CD14-positive monocyte (primary cell): Measurements from ENCODE around the gene FAM110A. TPM values are rescaled to one million over a fixed set of nuclear protein-coding genes. Genes with fewer than 3 reads are reported as not detected.

ENCODE experiments used
- DNase-seq, 3 donors: peaks; one replicate each; pipeline ENCODE4 v3.0.0-alpha.2; 2011 to 2022
- H2AFZ ChIP-seq: 2 replicates; pipeline ENCODE4 v1.6.0; 2012; ENCODE audit warnings: mild to moderate bottlenecking, low read depth, low read length, inconsistent platforms; ENCODE audit not compliant: insufficient read depth, poor library complexity, severe bottlenecking
- H3K27ac ChIP-seq, 2 donors: 1 replicate in 1 of 2; 2 replicates in 1 of 2; pipeline ENCODE4 v1.5.1; 2012 to 2013; ENCODE audit warnings: low read length in 2 of 2, control low read depth in 1 of 2, inconsistent platforms in 1 of 2, low read depth in 1 of 2, mild to moderate bottlenecking in 1 of 2
- H3K27me3 ChIP-seq, 2 donors: one replicate each; pipeline versions ENCODE4 v1.6.0 to v1.6.1; 2011 to 2013; ENCODE audit warnings: low read length in 2 of 2; ENCODE audit not compliant: control insufficient read depth in 2 of 2, insufficient read depth in 2 of 2
- H3K36me3 ChIP-seq, 2 donors: replicated peaks in 1 of 2; 1 replicate in 1 of 2; 2 replicates in 1 of 2; pipeline versions ENCODE4 v1.5.1 to v1.6.1; 2012 to 2013; ENCODE audit warnings: low read length in 2 of 2, control low read depth in 1 of 2, inconsistent platforms in 1 of 2, mild to moderate bottlenecking in 1 of 2; ENCODE audit not compliant: insufficient read depth in 2 of 2, control insufficient read depth in 1 of 2
- H3K4me1 ChIP-seq, 2 donors: 1 replicate in 1 of 2; 2 replicates in 1 of 2; pipeline versions ENCODE4 v1.5.1 to v1.6.1; 2012 to 2013; ENCODE audit warnings: low read length in 2 of 2, control low read depth in 1 of 2, inconsistent platforms in 1 of 2, mild to moderate bottlenecking in 1 of 2, moderate library complexity in 1 of 2; ENCODE audit not compliant: insufficient read depth in 2 of 2, control insufficient read depth in 1 of 2
- H3K4me2 ChIP-seq: replicated peaks from 2 replicates; pipeline ENCODE3; 2012; ENCODE audit warnings: low read length, moderate library complexity, mild to moderate bottlenecking; ENCODE audit not compliant: poor library complexity, severe bottlenecking; ENCODE audit errors: extremely low read depth
- H3K4me3 ChIP-seq, 3 experiments: fragments of 200-600 bp in 1 of 3; sonication (generic) in 1 of 3; replicated peaks in 1 of 3; 1 replicate in 2 of 3; 2 replicates in 1 of 3; pipeline ENCODE4 v1.5.1; 2011 to 2013; ENCODE audit warnings: low read length in 3 of 3, mild to moderate bottlenecking in 3 of 3, control low read depth in 2 of 3, low read depth in 2 of 3, inconsistent platforms in 1 of 3, moderate library complexity in 1 of 3
- H3K79me2 ChIP-seq: 2 replicates; pipeline ENCODE4 v1.6.0; 2012; ENCODE audit warnings: mild to moderate bottlenecking, control low read depth, inconsistent platforms, low read length, moderate library complexity; ENCODE audit not compliant: insufficient read depth
- H3K9ac ChIP-seq: 2 replicates; pipeline ENCODE4 v1.6.0; 2017; ENCODE audit warnings: low read length, mild to moderate bottlenecking; ENCODE audit not compliant: insufficient read depth, poor library complexity, severe bottlenecking
- H3K9me3 ChIP-seq, 2 donors: replicated peaks in 1 of 2; 1 replicate in 1 of 2; 2 replicates in 1 of 2; pipeline versions ENCODE4 v1.5.1 to v1.6.1; 2012 to 2013; ENCODE audit warnings: low read length in 2 of 2, control low read depth in 1 of 2; ENCODE audit not compliant: control insufficient read depth in 1 of 2, insufficient read depth in 1 of 2
- H4K20me1 ChIP-seq: 2 replicates; pipeline ENCODE4 v1.6.0; 2012; ENCODE audit warnings: mild to moderate bottlenecking, low read length, control low read depth, moderate library complexity; ENCODE audit not compliant: insufficient read depth
- H3K27ac Mint-ChIP-seq, 7 donors: one replicate each; pipeline ENCODE4 v1.8.0; 2020; ENCODE audit warnings: mild to moderate bottlenecking in 7 of 7, mixed read lengths in 7 of 7, moderate library complexity in 6 of 7, inconsistent platforms in 2 of 7
- H3K27me3 Mint-ChIP-seq, 3 donors: one replicate each; pipeline ENCODE4 v1.8.0; 2021 to 2022; ENCODE audit warnings: low read depth in 3 of 3, mild to moderate bottlenecking in 3 of 3, mixed read lengths in 3 of 3, moderate library complexity in 3 of 3, inconsistent platforms in 1 of 3
- H3K36me3 Mint-ChIP-seq, 2 donors: one replicate each; pipeline ENCODE4 v1.8.0; 2020; ENCODE audit warnings: mixed read lengths in 2 of 2, inconsistent platforms in 1 of 2, mild to moderate bottlenecking in 1 of 2
- H3K4me1 Mint-ChIP-seq: one replicate; pipeline ENCODE4 v1.8.0; 2020; ENCODE audit warnings: mild to moderate bottlenecking, mixed read lengths
- H3K4me3 Mint-ChIP-seq, 2 donors: one replicate each; pipeline ENCODE4 v1.8.0; 2020; ENCODE audit warnings: mild to moderate bottlenecking in 2 of 2, mixed read lengths in 2 of 2, moderate library complexity in 1 of 2
- H3K9me3 Mint-ChIP-seq, 7 donors: one replicate each; pipeline ENCODE4 v1.8.0; 2020 to 2022; ENCODE audit warnings: mixed read lengths in 7 of 7, mild to moderate bottlenecking in 6 of 7, moderate library complexity in 6 of 7, inconsistent platforms in 2 of 7
- WGBS: methylation state at CpG from one replicate; pipeline ENCODE4 v1.1.5; 2013; ENCODE audit warnings: missing lambda C conversion rate; ENCODE audit not compliant: insufficient coverage; 5-methylcytosine and 5-hydroxymethylcytosine counted together
- intact Hi-C, 2 donors: fragments of 100-400 bp; cut with micrococcal nuclease; formaldehyde crosslinking; loops; one replicate each; pipeline versions ENCODE4 v1.15.0 to v1.15.1; 2023
- polyA plus RNA-seq, 3 donors: library from polyadenylated mRNA; depleted of rRNA in 1 of 3; unstranded in 2 of 3; stranded (reverse) in 1 of 3; fragments of 300-500 nt in 2 of 3; fragments of >200 nt in 1 of 3; fragmentation: Illumina TruSeq in 2 of 3; gene quantifications; 1 replicate in 2 of 3; 2 replicates in 1 of 3; pipeline ENCODE4 v1.2.3, GENCODE V29; 2012 to 2021
- TF ChIP-seq, protein P1 (sequence below): fragments of 200-600 bp; IDR thresholded peaks from one replicate; pipeline ENCODE4 v1.8.0; 2022; ENCODE audit warnings: antibody characterized with exemption, mild to moderate bottlenecking

FAM110A gene
- polyA plus RNA-seq, 3 donors = 13.8 to 43.2 (median 27.8) TPM

DNA sequence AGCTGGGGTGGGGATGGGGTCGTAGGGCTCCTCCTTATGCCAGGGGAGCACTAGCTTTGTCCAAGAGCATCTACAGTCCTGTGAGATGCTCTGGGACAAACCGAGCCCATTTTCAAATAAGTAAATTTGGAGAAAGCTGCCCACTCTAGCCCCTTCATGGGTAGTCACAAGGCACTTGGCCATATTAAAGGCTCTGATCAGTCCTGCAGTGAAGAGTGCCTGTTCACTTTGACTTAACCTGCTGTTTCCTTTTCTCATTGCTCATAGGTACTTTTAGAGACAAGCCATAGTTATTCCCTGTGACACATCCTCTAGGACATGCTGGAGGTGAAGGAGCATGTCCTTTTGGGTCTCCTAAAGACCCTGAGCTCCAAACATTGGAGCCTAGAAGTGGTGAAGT lies 38.4 kb downstream of the FAM110A start:
- 39% methylated on average over 2 of the region's 2 CpGs for whole genome bisulfite sequencing
- H3K4me3 Mint-ChIP-seq = no peak overlapping the region

DNA sequence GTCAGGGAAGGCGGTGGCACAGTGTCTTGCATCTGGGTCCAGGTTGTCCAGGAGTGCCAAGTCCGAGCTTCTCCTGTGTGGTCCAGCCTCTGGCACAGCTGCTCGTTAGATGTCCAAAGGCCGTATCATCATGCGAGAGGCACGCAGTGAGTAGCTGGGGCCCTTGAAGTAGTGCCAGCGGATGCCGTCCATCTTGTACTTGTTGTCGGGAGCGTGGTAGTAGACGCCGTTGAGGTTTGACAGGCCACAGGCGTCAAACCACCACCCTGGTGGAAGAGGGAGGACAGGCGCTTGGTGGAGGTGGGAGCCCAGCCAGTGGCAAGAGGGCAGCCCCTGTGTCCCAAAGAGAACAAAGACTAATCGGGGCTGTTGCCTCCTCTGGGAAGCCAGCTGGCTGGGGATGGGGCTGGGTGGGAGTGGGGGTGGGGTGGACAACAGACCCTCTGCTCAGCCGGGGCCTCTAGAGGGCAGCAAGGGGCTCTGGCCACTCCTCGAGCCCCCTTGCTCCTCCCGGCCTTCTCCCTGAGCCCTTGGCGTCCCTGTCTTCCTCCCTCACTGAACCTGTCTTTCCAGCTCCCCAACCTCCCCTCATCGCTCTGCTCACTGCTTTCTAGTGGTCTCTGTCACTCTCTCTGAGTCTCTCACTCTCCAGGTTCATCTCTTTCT lies 39.5 kb downstream of the FAM110A start:
- Histone ChIP-seq H3K4me2 (no peak overlapping the region), H3K36me3 (no peaks in the 10 kb centered on the region)

More for the DNA sequence above, 38.4 kb downstream of the FAM110A start:
- no peak overlapping the region for H3K9ac ChIP-seq
- H3K9me3 ChIP-seq = no peaks in the 10 kb centered on the region
- TF ChIP-seq, protein P1, sequence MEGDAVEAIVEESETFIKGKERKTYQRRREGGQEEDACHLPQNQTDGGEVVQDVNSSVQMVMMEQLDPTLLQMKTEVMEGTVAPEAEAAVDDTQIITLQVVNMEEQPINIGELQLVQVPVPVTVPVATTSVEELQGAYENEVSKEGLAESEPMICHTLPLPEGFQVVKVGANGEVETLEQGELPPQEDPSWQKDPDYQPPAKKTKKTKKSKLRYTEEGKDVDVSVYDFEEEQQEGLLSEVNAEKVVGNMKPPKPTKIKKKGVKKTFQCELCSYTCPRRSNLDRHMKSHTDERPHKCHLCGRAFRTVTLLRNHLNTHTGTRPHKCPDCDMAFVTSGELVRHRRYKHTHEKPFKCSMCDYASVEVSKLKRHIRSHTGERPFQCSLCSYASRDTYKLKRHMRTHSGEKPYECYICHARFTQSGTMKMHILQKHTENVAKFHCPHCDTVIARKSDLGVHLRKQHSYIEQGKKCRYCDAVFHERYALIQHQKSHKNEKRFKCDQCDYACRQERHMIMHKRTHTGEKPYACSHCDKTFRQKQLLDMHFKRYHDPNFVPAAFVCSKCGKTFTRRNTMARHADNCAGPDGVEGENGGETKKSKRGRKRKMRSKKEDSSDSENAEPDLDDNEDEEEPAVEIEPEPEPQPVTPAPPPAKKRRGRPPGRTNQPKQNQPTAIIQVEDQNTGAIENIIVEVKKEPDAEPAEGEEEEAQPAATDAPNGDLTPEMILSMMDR = no peak
- H3K4me2 ChIP-seq = no peak overlapping the region
- H3K4me1 Mint-ChIP-seq = no peaks in the 10 kb centered on the region
- H3K27ac ChIP-seq = no peak overlapping the region
- no peaks in the 10 kb centered on the region for H3K9me3 Mint-ChIP-seq
- no peak for DNase-seq
- no peak overlapping the region for H3K27ac Mint-ChIP-seq
- H3K4me3 ChIP-seq = no peak overlapping the region
- no peaks in the 10 kb centered on the region for H3K36me3 ChIP-seq
- no peaks in the 10 kb centered on the region for H3K4me1 ChIP-seq
- no peaks in the 10 kb centered on the region for H4K20me1 ChIP-seq
- no peak overlapping the region for H2AFZ ChIP-seq
- no peaks in the 10 kb centered on the region for H3K36me3 Mint-ChIP-seq
- H3K27me3 Mint-ChIP-seq = peaks cover 4 to 12% (median 6%) of the 10 kb centered on the region in 3 donors
- H3K79me2 ChIP-seq = no peaks in the 10 kb centered on the region
- intact Hi-C loops = no loop called here
- no peaks in the 10 kb centered on the region for H3K27me3 ChIP-seq

More for the DNA sequence above, 39.5 kb downstream of the FAM110A start:
- Histone ChIP-seq H3K4me3 (no peak overlapping the region), H3K9me3 (no peaks in the 10 kb centered on the region), H3K9ac (no peak overlapping the region), H3K27ac (no peak overlapping the region), H2AFZ (no peak overlapping the region), H3K79me2 (no peaks in the 10 kb centered on the region), H3K4me1 (no peaks in the 10 kb centered on the region), H3K27me3 (no peaks in the 10 kb centered on the region), H4K20me1 (no peaks in the 10 kb centered on the region)
- Mint-ChIP-seq H3K4me1 (no peaks in the 10 kb centered on the region), H3K9me3 (no peaks in the 10 kb centered on the region), H3K36me3 (no peaks in the 10 kb centered on the region), H3K27ac (no peak overlapping the region), H3K4me3 (no peak overlapping the region), H3K27me3 (peaks cover 4 to 13% (median 10%) of the 10 kb centered on the region in 3 donors)
- no peak for DNase-seq
- intact Hi-C loops = no loop called here
- WGBS = 87% methylated on average over 14 of the region's 20 CpGs
- TF ChIP-seq, protein P1 = no peak
